HG03521 (cell line): Measurements from ENCODE around the gene NBR1.
"Not testable (repeated sequence)": the region's sequence is repeated elsewhere in the genome, so short reads cannot be mapped to it uniquely, and the experiment has no call there.

ENCODE experiments used
- ATAC-seq: cut with Tn5 transposase; IDR thresholded peaks from one replicate; pipeline ENCODE4 v1.9.1; 2021; ENCODE audit warnings: mild to moderate bottlenecking, moderate library complexity; ENCODE audit not compliant: unreplicated experiment

NBR1 gene

DNA sequence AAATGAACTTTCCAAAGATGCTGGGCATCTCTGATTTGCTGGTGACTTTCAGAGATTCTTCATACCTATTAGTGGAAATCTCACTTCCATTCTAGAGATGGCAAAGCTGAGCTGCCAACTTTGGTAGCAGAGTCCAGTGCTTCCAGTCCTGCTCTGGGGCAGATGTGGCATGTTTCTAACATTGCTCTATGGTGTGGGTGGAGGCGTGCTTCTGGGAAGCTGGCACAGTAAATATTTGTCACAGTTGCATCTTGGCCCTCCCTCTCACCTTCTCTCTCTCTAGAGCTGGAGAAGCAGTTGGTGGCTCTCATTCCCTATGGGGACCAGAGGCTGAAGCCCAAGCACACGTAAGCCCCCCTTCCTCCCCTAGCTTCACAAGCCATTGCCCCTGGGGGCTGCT lies 42.5 kb downstream of the NBR1 start:
- no peak for ATAC-seq

DNA sequence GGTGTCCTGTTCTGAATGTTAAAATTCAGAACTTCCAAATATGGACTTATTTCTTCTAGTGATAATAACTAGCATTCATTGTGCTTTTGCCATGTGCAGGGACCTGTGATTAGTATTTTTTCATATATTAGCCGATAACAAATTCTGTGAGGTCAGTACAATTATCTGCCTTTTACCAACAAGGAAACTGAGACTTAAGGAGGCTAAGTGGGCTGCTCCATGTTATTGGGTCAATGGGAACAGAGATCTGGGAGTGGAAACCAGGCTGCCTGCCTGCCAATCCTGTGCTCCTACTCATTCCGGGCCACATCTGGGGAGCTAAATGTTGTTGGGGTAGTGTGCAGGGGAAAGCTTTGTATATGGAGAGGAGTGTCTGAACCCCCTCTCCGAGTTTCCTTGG lies 44.3 kb downstream of the NBR1 start:
- no peak for ATAC-seq

DNA sequence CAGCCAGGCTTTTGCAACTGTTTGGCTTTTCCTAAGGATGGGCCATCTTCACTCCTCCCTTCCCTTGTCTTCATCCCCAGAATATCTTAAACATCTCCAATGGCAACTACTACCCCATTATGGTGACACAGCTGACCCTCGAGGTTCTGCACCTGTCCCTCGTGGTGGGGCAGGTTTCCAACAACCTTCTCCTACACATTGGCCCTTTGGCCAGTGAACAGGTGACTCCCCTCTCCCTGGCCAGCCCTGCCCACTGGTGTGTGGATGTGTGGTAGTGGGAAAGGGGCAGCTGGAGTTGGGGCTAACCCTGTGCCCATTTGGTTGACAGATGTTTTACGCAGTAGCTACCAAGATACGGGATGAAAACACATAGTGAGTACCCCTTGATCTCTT lies 45.4 kb downstream of the NBR1 start:
- no peak for ATAC-seq

DNA sequence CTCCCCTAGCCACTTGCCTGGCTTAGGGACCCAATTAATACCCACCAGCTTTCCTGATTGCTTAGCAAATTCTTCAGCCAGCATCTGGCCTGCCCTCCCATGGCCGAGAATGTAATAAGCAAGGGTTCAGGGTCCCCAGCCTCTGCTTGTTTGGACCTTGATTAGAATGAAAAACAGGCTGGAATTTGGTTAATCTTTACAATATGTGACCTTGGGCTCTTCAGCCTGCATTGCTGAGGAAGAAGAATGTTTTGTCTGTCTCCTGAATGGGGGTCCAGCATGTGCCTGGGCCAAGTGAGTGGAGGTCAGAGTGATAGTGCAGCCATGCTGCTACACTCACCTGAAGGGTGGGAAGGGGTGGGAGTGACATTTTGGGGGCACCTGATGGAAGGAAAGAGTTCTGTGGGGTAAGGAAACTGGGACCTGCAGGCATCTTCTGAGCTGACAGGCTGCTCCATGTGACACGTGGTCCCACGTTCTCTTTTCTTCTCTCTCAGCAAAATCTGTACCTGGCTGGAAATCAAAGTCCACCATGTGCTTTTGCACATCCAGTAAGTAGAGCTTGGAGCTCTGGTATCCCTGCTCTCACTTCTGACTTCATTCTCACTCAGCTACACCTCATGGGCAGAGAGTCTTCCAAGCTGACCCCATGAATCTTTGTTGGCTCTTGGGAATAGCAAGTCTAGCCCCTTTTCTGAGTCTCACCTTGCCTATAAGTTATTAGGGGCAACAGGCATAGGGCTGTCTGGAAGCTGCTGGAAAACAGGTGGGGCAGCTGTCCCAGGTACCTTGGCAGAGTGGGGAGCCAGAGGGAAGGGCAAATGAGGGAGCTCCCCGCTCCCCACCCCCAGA lies 46.0 kb downstream of the NBR1 start:
- ATAC-seq: no peak

DNA sequence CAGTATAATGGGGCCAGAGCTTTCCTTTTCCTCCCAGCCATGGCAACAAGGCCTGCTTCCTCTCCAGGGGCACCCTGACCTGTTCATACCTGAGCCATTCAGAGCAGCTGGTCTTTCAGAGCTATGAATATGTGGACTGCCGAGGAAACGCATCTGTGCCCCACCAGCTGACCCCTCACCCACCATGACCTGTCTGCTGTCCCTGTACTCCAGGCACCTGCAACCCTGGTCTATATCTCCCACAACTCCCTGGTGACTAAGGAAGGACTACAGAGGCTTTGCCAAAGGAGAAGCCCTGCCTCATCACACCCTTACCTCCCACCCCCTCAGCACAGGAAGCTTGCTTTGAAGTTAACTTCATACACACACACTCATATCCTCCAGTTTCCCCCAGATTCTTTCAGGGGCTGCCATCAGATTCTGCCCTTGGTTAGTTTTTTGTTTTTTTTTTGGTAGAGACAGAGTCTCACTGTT lies 46.6 kb downstream of the NBR1 start:
- no peak for ATAC-seq

DNA sequence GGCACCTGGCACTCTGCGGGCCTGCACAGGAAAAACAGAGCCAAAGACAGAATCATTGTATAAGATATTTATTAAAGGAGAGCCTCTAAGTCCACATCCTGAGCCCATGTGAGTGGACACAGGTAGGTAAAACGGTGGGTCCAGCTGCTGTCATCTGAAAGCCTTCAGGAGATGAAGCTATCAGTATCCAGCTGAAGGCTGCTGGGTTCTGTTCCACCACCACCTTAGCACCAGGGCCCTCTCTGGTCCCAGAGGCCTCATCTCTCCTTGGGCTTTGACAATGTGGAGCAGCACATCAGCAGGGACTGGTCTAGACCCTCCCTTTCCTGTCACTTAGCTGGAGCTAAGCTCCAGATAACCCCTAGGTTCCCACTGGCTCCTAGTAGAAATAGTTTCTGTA lies 48.0 kb downstream of the NBR1 start:
- no peak for ATAC-seq

DNA sequence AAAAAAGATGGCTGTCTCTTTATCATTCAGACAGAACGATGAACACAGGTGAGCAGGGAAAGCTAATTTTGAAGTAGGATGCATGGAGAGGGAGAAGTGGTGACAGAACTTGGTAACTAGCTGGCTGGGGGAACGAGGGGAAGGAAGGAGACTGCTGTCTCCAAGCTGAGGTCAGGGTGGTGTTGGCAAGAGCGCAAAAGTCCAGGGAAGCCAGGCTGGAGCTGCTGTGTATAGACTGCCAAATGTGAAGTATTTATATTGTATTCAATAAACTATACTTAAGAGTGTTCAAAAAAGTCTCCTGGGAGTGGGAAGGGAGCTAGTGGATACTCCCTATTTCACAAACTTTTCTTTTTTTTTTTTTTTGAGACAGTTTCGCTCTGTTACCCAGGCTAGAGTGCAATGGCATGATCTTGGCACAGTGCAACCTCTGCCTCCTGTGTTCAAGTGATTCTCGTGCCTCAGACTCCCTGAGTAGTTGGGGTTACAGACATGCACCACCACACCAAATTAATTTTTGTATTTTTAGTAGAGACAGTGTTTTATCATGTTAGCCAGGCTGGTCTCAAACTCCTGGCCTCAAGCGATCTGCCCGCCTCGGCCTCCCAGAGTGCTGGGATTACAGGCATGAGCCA lies 48.8 kb downstream of the NBR1 start:
- ATAC-seq: no peak

DNA sequence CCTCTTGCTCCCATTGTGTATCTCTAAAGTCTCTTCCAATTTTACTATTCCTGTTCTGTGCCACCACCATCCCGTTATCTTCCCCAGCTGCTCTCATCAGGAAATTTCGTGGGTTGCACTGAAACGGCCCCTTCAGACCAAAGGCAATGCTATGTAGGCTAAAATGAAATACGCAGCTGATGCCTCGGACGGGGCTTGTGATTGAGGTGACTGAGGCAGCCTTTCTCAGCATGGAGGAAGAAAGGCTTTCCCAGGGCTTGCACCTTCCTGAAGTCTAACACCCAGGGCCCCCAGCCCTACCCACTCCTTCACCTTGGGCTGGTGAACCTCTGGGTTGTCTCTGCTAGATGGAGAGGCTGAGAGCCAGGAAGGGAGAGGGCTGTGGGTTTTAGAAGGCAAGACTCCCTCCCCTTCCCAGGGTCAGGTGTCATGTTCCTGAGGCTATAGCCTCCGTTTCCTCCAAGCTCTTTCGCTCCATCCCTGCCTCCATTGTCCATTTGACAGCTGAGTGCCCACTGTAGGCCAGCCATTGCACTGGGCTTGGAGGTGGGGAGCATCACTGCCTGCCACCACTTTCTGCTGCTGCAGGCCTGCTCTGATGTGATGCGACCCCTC lies 49.6 kb downstream of the NBR1 start:
- ATAC-seq: no peak

DNA sequence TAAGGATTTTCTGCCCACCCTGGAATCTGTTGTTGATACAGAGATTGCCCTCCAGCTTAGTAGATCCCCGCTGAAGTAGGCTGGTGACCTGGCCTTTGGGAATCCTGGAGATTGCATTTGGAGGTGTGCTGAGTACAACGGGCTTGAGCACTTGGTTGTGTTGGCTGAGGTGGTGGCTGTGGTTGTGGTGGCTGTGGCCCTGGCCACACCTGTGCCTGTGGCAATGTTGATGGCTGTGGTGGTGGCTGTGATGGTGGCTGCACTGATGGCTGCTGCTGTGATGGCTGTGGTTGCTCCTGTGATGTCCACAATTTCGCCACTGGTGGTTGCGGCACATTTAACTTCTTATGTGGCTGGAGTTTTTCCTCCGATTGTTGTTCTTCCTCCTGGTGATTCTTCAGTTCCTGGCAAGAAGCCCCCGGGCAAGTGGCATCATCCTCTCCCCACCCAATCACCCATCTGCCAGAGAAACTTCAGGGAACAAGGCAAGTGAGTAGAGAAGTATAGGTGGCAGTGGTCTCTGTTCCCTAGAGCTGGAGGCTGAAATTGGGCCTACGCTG lies 53.2 kb downstream of the NBR1 start:
- no peak for ATAC-seq

DNA sequence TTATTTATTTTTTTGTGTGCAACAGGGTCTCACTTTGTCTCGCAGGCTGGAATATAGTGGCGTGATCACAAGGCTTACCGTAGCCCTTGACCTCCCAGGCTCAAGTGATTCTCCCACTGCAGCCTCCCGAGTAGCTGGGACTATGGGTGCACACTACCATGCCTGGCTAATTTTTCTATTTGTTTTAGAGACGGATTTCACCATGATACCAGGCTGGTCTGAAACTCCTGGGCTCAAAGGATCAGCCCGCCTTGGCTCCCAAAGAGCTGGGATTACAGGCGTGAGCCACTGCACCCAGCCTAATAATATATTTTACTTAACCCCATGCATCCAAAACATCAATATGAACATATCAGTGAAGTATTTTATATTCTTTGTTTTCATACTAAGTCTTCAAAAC lies 55.4 kb downstream of the NBR1 start:
- no peak for ATAC-seq

DNA sequence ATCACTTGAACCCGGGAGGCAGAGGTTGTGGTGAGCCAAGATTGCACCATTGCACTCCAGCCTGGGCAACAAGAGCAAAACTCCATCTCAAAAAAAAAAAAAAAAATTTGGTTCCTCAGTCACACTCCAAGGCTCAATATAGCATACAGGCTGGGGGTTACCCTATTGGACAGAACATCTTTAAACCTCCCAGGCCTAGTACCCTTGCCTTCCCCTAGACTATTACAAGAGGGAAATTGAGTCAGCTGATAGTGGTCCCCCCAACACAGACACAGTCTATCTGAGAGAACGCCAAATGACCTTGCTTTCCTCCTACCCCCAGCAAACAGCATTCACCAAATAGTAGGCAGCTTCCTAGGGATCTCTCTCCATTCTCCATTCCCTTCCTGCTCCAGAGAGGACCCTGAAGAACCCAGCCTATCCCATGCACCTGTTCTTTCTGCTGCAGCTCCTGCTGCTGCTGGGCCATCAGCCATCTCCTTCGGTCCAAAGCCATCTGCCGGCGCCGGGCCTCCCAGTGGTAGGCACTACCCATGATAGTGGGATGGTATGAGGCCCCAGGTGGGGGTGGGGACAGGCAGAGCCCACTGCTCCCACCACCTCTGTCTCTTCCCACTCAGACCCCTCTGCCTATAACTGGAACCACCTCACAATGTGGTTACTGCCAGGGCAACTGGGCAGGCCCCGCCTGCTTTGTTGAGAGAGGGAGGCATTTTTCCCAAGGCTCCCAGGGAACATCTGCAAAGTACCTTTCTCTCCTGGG lies 57.2 kb downstream of the NBR1 start, which contains the start of gene CCDC200:
CCDC200 (minus strand) TSS at position 604 of the 763 bp plus-strand sequence; CDS start at position 535, 69 bp downstream.
- ATAC-seq: not testable (repeated sequence)

DNA sequence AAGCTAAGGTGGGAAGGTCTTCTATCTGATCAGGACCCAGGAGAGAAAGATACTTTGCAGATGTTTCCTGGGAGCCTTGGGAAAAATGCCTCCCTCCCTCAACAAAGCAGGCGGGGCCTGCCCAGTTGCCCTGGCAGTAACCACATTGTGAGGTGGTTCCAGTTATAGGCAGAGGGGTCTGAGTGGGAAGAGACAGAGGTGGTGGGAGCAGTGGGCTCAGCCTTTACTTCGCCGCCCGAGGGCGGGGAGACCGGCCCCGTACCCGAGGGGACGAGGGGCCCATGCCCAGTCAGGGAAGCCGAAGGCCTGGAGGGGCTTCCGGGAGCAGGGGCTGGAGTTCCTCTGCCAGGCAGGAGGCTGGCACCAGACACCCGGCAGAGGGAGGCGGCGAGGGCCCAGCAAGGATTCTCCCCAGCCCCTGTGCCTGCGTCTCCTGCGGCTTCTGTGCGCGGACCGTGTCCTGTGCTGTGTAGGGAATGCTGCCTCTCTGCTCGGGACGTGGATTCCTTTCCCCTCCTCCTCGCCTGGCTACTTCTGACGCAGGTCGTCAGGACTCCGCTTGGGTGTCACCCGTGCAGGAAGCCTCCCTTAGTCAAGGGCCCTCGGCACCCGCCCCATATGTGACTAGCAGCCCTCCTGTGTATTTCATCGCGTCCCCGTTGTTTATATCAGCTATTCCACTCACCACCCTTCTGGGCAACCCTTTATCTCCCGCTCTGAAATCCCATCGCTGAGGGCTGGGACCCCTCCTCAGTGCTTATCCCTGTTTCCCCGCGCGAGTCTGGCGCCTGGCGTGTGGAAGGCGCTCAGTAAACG lies 60.4 kb downstream of the NBR1 start:
- not testable (repeated sequence) for ATAC-seq

DNA sequence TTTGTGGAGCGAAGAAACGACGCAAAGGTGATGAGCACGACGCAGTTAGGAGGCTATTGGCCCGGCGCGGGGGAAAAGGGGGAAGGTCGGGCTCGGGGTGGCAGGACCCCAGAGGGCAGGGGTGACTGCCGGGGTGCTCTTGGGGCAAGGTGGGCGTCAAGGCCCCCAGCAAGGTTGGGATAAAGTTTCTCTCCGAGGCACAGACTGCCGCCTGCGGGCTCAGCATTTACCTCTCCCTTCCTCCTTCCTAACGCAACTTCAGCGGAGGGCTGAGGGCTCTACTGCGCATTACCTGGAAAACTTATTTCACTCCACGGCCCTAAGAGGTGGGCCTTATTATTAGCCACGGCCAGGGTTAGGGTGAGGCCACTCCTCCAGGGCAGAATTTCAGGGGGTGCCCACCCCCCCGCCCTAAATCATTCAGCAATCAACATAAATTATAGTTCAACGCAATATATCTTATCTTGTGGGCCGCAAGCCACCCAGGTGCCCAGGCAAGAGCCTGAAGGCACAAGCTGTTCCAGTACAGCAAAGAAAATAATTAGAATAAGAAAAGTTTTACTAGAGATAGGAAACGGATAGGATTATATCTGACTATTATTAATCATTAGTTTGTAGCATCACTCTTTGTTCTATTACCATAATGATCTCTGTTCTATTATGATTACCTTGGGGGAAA lies 61.1 kb downstream of the NBR1 start:
- not testable (repeated sequence) for ATAC-seq

DNA sequence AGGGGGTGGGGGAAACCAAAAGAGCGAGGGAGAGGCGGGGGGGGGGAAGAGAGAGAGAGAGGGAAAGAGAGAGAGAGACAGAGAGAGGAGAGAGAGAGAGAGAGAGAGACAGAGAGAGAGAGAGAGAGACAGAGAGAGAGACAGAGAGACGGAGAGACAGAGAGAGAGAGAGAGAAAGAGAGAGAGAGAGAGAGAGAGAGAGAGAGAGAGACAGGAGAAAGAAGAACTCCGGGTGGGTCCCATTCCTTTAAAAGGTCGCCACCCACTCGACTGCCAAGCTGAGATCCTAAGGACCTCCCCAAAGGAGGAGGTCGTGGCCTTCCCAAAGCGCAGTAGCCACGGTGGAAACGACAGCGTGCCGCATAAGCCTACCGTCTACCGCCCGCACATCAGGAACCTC lies 62.2 kb downstream of the NBR1 start:
- not testable (repeated sequence) for ATAC-seq

DNA sequence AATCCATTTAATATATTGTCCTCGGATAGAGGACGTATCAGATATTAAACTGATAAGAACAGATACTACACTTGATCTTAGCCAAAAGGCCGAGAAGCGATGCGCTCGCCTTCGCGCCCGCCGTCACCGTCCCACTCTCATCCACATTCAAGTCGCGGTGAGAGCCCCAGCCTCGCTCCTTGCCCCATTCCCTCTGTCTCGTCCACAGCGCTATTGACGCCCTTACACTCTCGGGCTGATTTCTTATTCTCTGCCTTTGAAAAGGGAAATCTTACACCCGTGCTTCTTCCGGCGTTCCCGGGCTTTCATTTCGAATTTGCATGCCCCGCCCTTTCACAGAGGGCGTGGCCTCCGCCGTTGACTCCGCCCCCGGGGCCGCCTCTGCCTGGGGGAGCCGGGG lies 62.9 kb downstream of the NBR1 start, which contains the start of gene RNU2-1:
RNU2-1 (minus strand) TSS at position 101 of the 400 bp plus-strand sequence.
- ATAC-seq: not testable (repeated sequence)

DNA sequence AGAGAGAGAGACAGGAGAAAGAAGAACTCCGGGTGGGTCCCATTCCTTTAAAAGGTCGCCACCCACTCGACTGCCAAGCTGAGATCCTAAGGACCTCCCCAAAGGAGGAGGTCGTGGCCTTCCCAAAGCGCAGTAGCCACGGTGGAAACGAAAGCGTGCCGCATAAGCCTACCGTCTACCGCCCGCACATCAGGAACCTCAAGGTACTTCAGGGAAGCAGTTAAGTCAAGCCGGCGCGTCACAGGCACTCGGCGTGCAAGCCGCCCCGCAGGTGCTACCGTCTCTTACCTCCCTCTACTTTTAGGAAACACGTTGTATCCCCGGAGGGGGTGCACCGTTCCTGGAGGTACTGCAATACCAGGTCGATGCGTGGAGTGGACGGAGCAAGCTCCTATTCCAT lies 68.6 kb downstream of the NBR1 start:
- ATAC-seq: not testable (repeated sequence)

DNA sequence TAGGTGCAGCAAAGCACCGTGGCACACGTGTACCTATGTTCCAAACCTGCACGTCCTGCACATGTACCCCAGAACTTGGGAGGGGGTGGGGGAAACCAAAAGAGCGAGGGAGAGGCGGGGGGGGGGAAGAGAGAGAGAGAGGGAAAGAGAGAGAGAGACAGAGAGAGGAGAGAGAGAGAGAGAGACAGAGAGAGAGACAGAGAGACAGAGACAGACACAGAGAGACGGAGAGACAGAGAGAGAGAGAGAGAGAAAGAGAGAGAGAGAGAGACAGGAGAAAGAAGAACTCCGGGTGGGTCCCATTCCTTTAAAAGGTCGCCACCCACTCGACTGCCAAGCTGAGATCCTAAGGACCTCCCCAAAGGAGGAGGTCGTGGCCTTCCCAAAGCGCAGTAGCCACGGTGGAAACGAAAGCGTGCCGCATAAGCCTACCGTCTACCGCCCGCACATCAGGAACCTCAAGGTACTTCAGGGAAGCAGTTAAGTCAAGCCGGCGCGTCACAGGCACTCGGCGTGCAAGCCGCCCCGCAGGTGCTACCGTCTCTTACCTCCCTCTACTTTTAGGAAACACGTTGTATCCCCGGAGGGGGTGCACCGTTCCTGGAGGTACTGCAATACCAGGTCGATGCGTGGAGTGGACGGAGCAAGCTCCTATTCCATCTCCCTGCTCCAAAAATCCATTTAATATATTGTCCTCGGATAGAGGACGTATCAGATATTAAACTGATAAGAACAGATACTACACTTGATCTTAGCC lies 69.8 kb downstream of the NBR1 start:
- ATAC-seq: not testable (repeated sequence)

DNA sequence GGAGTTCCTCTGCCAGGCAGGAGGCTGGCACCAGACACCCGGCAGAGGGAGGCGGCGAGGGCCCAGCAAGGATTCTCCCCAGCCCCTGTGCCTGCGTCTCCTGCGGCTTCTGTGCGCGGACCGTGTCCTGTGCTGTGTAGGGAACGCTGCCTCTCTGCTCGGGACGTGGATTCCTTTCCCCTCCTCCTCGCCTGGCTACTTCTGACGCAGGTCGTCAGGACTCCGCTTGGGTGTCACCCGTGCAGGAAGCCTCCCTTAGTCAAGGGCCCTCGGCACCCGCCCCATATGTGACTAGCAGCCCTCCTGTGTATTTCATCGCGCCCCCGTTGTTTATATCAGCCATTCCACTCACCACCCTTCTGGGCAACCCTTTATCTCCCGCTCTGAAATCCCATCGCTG lies 75.4 kb downstream of the NBR1 start:
- not testable (repeated sequence) for ATAC-seq
